BE2C (cell line): ENCODE results near the gene SLC39A13.
A peak's percentile ranks its signal among the peaks of the same experiment; 100 is the strongest.

ENCODE experiments used
- DNase-seq: peaks from one replicate; pipeline ENCODE4 v3.0.0-alpha.2; 2020
- H3K27me3 ChIP-seq: fragments of 250-450 bp; sonication (Bioruptor Pico); 2 replicates; pipeline ENCODE4 v1.5.1; 2020; ENCODE audit warnings: mild to moderate bottlenecking
- H3K36me3 ChIP-seq: fragments of 250-450 bp; sonication (Bioruptor Pico); 2 replicates; pipeline ENCODE4 v1.5.1; 2020; ENCODE audit warnings: mild to moderate bottlenecking
- H3K4me1 ChIP-seq: fragments of 250-450 bp; sonication (Bioruptor Pico); 2 replicates; pipeline ENCODE4 v1.5.1; 2020
- H3K4me3 ChIP-seq: 2 replicates; pipeline ENCODE4 v1.5.1; 2011; ENCODE audit warnings: low read depth, low read length
- H3K9me3 ChIP-seq: fragments of 250-450 bp; sonication (Bioruptor Pico); 2 replicates; pipeline ENCODE4 v1.5.1; 2020
- CTCF ChIP-seq: IDR thresholded peaks from 2 replicates; pipeline ENCODE4 v1.5.1; 2012; ENCODE audit warnings: mild to moderate bottlenecking, low read depth, low read length

The SLC39A13 gene

GRCh38 chr11:47396049-47396320 lies 12.4 kb upstream of the SLC39A13 start:
- Histone ChIP-seq H3K27me3 (no peaks in the 10 kb centered on the region), H3K36me3 (no peaks in the 10 kb centered on the region), H3K4me1 (peaks cover 4% of the 10 kb centered on the region; the same call in 1 of the 2 replicates), H3K9me3 (no peaks in the 10 kb centered on the region), H3K4me3 (no peak overlapping the region)
- no peak for DNase-seq
- TF ChIP-seq CTCF: no peak

DNA sequence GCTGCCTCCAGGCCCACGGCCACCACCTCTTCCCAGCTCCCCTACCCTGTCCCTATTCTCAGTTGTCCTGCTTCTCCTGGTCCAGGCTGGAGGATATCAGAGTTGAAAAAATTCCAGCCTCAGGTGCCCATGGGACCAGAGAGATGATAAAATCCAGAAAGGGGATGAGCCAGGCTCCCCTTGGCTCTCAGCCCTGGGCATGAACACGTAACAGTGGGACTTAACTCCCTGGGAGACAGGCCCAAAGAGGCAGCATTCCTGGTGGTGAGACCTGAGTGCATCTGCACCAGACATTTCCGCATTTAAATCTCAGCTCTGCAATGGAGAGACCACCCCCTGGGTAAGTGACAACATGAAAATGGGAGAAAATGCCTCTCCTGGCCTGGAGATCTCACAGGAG lies 10.4 kb upstream of the SLC39A13 start:
- peaks cover 5% of the 10 kb centered on the region; the same call in 1 of the 2 replicates for H3K4me1 ChIP-seq
- no peaks in the 10 kb centered on the region for H3K27me3 ChIP-seq
- no peaks in the 10 kb centered on the region for H3K9me3 ChIP-seq
- no peak overlapping the region for H3K4me3 ChIP-seq
- H3K36me3 ChIP-seq: no peaks in the 10 kb centered on the region
- no peak for TF ChIP-seq CTCF
- DNase-seq: peak; percentile 25

DNA sequence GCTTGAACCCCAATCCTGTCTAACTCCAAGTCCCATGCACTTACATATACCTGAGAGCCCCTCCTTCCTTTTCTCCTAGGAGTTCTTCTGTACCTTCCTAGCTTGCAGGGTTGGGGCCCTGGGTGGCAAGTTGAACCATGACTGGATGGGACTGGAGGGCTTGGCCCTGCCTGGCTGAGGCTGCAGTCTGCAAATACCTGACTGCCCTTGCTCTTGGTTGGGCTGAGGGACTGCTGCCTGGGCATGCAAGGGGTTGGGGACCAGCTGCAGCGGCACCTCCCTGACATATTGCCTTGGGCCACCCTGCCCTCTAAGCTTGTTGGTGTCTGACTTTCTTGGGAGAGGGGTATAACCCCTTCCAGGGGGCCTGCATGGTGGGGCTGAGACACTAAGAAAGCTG lies 9.8 kb upstream of the SLC39A13 start:
- Histone ChIP-seq H3K9me3 (no peaks in the 10 kb centered on the region), H3K4me3 (no peak overlapping the region), H3K27me3 (no peaks in the 10 kb centered on the region), H3K4me1 (peaks cover 5% of the 10 kb centered on the region; the same call in 1 of the 2 replicates), H3K36me3 (no peaks in the 10 kb centered on the region)
- DNase-seq: no peak
- TF ChIP-seq CTCF: no peak

DNA sequence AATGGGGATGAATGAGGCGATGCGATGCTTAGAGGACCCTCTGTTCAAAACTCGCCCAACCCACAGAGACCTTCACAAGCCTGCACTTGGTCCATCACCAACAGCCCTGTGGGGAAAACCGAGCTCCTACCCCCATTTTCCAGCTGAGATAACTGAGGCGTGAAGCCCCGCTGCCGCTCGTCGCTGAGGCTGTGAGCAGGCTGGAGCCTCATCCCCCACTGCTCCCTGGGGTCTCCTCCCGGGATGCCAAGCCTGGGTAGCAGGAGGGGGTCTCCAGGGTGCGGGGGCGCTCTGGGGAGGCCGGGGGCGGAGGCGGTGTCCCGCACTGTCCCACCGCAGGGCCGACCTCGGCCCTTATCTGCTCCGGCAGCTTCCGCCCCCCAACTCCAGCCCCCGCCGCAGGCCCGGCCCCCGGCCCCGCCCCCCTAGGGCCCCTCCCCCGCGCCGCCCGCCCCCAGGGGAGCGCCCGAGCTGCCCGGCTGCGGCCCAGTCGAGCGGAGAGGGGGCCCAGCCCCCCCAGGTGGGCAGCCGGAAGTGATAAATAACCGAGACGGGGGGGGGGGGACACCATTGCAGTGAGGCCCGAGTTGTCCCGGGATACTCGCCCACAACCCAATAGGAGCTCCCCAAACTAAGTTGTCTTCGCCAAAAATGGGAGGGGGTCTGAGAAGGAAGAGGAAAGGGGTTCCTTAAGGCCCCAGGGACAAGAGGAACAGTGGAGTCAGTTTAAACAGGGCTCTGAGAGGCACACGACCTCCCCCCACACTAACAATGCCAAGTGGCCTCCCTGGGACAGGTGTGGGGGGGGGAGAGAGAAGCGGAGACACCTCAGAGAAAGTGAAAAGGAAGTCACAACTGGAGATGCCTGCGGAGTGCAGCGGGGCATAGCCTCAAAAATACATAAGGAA lies 8.3 kb upstream of the SLC39A13 start:
- Histone ChIP-seq H3K4me1 (peaks cover 5% of the 10 kb centered on the region; the same call in 1 of the 2 replicates), H3K4me3 (peak overlapping the region; percentile 44), H3K9me3 (no peaks in the 10 kb centered on the region), H3K27me3 (no peaks in the 10 kb centered on the region), H3K36me3 (no peaks in the 10 kb centered on the region)
- no peak for TF ChIP-seq CTCF
- no peak for DNase-seq

- no peaks in the 10 kb centered on the region for H3K9me3 ChIP-seq
- peak overlapping the region; percentile 44 for H3K4me3 ChIP-seq
- no peaks in the 10 kb centered on the region for H3K36me3 ChIP-seq
- no peak for TF ChIP-seq CTCF
- H3K27me3 ChIP-seq: no peaks in the 10 kb centered on the region
- DNase-seq: peak; percentile 62
- H3K4me1 ChIP-seq: peaks cover 5% of the 10 kb centered on the region; the same call in 1 of the 2 replicates
These were observed 7.6 kb upstream of the SLC39A13 start for GRCh38 chr11:47400768-47401279.

DNA sequence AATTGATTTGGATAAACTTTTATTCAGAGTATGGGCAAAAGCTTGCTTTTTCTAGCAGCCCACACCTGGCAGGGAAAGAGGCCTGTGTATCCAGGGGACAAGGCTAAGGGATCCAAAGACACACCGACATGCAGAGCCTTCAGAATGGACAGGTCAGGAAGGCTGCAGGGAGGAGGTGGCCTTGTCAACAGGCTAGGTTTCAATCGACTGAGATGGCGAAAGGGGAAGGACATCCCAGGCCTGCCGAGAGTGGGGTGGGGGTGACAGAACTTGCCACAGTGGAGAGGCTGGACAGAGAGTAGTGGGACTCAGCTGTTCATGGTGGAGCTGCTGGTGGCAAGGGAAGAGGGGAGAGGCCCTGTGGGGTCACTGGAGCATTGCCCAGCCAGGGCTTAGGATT lies 5.3 kb upstream of the SLC39A13 start:
- H3K9me3 ChIP-seq: no peaks in the 10 kb centered on the region
- peaks cover 5% of the 10 kb centered on the region; the same call in 1 of the 2 replicates for H3K4me1 ChIP-seq
- H3K36me3 ChIP-seq: no peaks in the 10 kb centered on the region
- no peak overlapping the region for H3K4me3 ChIP-seq
- no peak for TF ChIP-seq CTCF
- DNase-seq: no peak
- no peaks in the 10 kb centered on the region for H3K27me3 ChIP-seq
